SKM-1 treated with dmso at 0.1 percent for 144 hours (cell line): Measurements from ENCODE around the gene ATP13A1.
"Not testable (repeated sequence)": the region's sequence is repeated elsewhere in the genome, so short reads cannot be mapped to it uniquely, and the experiment has no call there.

ENCODE experiments used
- DNase-seq: peaks from one replicate; lab custom pipeline; 2025; ENCODE audit not compliant: unreplicated experiment; lab: John Stamatoyannopoulos, UW

Gene ATP13A1

GRCh38 chr19:19624032-19624570 is 39.4 kb downstream of the ATP13A1 start:
- DNase-seq, result no peak

DNA sequence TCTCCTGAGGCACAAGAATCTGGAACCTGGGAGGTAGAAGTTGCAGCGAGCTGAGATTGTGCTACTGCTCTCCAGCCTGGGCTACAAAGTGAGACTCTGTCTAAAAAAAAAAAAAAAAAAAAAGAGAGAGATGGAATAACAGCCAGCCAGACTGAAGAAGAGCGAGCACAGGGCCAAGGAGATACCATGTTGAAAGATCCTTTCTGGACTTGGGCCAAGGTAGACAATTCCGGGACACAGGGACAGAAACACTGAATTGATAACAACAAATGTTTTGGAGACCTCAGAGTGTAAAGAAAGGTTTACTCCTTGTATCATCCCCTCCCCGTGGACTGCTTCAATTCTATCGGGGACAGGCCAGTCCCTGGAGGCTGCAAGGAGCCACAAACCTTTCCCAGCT is 40.1 kb downstream of the ATP13A1 start:
- DNase-seq, result no peak

GRCh38 chr19:19619849-19620210 is 43.6 kb downstream of the ATP13A1 start:
- DNase-seq, result no peak

DNA sequence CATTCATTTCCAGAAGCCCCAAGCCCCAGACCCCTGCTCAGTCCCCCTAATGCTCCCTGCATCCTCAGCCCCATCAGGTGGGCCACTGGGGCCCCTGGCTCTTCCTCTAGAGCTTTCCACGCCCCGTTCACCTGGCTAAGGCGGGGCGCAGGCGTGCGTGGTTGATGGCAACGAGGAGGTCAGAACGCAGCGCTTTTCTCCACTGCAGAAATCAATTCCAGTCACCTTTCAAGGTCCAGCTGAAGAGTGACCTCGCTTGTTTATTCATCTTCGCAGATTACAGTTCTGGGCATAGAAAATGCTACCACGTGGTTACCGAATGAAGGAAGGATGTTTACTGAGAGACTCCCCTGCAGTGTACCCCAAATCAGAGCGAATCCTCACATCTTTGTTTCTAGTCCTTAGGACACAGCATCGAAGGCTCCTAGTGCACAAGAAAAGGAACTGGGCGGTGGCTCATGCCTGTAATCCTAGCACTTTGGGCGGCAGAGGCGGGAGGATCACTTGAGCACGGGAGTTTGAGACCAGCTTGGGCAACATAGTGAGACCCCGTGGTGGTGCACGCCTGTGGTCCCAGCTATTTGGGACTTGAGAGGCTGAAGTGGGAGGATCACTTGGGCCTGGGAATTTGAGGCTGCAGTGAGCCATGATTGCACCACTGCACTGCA is 44.2 kb downstream of the ATP13A1 start:
- DNase-seq, result no peak

DNA sequence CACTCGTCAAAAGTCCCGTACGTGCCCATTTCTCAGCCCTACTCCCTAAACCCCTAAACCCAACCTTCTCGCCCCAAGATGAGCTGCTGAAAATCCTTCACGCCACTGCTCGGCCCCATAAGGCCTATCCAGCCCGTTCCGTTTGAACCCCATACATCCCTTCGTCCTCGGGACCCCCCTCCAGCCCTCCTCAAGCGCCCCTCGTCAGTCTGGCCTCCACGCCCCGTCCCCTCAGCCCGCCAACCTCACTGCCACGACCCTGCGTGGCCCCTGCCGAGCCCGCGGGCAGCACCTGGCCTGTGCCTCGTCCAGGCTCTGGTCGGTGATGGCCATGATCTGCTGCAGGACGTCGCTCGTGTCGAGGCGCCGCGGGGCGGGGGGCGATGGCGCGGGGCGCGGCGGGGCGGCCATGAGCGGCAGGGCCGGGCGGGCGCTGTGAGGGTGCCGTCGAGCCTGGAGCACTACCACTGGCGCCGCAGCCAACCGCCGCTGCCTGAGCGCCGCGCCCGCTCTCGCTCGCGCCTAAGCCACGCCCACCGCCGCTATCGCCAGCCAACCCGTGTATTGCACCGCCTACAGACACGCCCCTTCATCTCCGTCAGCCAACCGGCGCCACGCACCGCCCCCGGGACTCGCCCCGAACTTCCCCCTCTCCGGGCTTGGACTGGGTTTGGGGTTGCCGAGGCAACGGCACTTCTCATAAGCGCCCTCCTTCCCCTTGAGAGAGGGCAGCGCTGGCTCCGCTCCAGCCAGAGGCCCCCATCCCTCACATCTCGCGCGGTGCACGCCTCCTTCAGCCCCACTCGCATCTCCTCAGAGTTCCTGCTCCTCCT is 45.0 kb downstream of the ATP13A1 start, which contains the start of gene PBX4:
Gene PBX4 (minus strand): TSS at position 469 of the 833 bp plus-strand sequence. CDS start 58 bp downstream, at position 411.
- DNase-seq, result peak; percentile 98

- no peak for DNase-seq
These were observed 48.4 kb downstream of the ATP13A1 start for GRCh38 chr19:19615086-19615485.

GRCh38 chr19:19613506-19613905 is 50.0 kb downstream of the ATP13A1 start:
- no peak for DNase-seq

DNA sequence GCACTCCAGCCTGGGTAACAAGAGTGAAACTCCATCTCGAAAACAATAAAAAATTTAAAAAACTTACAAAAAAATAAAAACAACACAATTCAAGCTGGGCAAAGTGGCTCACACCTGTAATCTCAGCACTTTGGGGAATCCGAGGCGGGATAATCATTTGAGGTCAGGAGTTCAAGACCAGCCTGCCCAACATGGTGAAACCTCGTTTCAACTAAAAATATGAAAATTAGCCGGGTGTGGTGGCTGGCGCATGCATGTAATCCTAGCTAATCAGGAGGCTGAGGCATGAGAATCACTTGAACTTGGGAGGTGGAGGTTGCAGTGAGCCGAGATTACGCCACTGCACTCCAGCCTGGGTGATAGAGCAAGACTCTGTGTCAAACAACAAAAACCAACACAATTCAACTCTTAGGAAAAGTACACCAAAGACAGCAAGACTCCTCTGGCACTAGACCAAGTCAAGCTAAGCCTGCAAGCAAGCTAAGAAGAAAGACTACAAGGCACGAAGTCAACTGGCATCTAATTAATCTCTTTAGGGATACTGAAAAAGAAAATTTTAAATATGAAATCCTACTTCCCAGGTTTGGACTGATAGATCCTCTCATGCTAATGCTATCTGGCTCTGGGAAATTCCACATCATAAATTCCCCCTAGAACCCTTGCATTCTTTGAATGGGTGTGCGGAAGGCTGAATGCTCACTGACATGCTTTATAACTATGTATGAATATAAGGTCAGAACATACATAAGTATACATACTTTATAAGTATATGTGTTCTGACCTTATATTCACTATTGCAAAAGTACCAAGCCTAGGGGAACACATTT is 52.9 kb downstream of the ATP13A1 start:
- DNase-seq, result no peak

- not testable (repeated sequence) for DNase-seq
These were observed 56.8 kb downstream of the ATP13A1 start for GRCh38 chr19:19606686-19607085.

- no peak for DNase-seq
These were observed 57.5 kb downstream of the ATP13A1 start for GRCh38 chr19:19606021-19606420.

DNA sequence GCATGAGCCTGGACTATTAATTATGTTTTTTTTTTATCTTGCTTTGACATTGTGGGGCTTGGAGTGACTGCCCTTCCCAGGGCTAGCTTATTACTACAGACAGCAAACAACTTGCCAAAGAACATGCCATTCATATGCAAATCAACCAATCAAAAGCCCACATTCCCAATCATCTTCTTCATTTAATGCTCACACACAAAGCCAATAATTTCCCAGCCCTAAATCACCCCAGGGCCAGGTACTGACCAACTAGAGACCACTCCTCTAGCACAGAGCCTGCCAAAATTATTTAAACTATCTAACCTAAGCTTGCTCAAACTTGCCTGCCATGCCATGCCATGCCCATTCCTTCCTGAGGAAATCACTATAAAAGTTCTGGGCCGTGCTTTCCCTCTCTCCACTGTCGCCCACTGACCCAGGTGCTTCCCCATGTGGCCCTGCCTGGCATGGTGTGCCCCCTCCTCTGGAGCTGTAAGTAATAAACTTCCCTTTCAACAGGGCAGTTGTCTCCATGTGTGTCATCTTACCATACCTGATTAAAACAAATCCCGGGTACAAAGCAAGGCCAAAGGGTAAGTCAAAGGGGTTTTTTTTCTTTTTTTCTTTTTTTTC is 60.7 kb downstream of the ATP13A1 start:
- DNase-seq, result no peak

DNA sequence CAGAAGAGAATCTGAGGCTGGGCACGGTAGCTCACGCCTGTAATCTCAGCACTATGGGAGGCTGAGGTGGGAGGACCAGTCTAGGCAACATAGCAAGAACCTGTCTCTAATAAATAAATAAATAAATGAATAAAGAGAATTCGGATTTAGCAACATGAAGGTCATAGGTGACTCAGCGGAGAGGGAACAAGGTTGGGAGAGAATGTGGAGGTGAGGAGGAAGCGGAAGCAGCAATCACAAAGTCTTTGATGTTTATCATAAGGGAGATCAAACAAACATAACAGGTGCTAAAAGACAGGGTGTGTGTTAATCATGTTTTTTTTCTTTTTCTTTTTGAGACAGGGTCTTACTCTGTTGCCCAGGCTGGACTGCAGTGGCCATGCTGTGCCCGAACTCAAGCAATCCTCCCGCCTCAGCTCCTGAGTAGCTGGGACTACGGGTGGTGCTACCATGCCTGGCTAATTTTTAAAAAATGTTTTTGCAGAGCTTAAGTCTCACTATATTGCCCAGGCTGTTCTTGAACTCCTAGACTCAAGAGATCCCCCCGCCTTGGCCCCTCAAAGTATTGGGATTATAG is 61.3 kb downstream of the ATP13A1 start:
- DNase-seq, result no peak

DNA sequence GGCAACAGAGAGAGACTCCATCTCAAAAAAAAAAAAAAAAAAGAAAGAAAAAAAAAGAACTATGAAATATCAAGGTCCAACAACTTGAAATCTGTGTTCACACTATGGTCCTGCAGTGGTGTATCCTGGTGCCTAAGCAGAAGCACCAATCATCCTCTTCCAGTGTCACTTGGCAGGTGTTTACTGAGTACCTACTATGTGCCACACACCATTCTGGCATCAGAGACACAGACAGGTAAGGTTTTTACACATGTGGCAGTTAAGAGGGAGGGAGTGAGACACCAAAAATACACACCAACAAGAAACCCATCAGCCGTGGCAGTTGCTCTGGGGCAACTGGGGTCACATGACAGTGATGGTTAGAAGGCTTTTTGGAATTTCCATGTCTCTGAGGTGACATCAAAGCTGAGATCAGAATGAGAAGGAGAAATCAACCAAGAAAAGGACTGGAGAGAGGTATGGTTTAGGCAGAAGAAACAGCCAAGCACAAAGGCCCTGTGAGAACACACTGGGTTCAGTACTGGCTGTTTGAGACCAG is 62.6 kb downstream of the ATP13A1 start:
- no peak for DNase-seq

- not testable (repeated sequence) for DNase-seq
These were observed 64.6 kb downstream of the ATP13A1 start for GRCh38 chr19:19598728-19599451.

- DNase-seq, result no peak
These were observed 65.6 kb downstream of the ATP13A1 start for GRCh38 chr19:19597809-19598306.
